Ureter (tissue), 1 donor: ENCODE measurements around the gene ARHGAP42. TPM values are rescaled to one million over a fixed set of nuclear protein-coding genes. Genes with fewer than 3 reads are reported as not detected.
"Not testable (repeated sequence)": the region's sequence is repeated elsewhere in the genome, so short reads cannot be mapped to it uniquely, and the experiment has no call there.

Experiments used
- DNase-seq: peaks from one replicate; pipeline ENCODE4 v3.0.0-alpha.2; 2020; ENCODE audit warnings: low spot score
- total RNA-seq: library from RNA; stranded (reverse); gene quantifications from one replicate; pipeline ENCODE4 v1.2.4, GENCODE V29; 2023
- donor health status: DM: yes; HTN: yes; CAD: no.

Gene ARHGAP42
- total RNA-seq, 1 donor from 2014 or later, result 32.6 TPM

- DNase-seq, result no peak
Observed at GRCh38 chr11:100963375-100963774, 276.3 kb downstream of the ARHGAP42 start.

GRCh38 chr11:100964435-100964834, 277.3 kb downstream of the ARHGAP42 start:
- no peak for DNase-seq

GRCh38 chr11:100965346-100965745, 278.3 kb downstream of the ARHGAP42 start:
- DNase-seq, result no peak

GRCh38 chr11:100966366-100966765, 279.3 kb downstream of the ARHGAP42 start:
- no peak for DNase-seq

- DNase-seq, result no peak
Observed at GRCh38 chr11:100969008-100969407, 281.9 kb downstream of the ARHGAP42 start.

- DNase-seq, result no peak
Observed at GRCh38 chr11:100970283-100971164, 283.4 kb downstream of the ARHGAP42 start.

- no peak for DNase-seq
Observed at GRCh38 chr11:100972046-100972445, 285.0 kb downstream of the ARHGAP42 start.

- DNase-seq, result no peak
Observed at GRCh38 chr11:100978442-100978841, 291.4 kb downstream of the ARHGAP42 start.

- no peak for DNase-seq
Observed at GRCh38 chr11:100978939-100979338, 291.9 kb downstream of the ARHGAP42 start.

GRCh38 chr11:100980156-100980555, 293.1 kb downstream of the ARHGAP42 start:
- DNase-seq, result no peak

GRCh38 chr11:100981196-100981824, 294.2 kb downstream of the ARHGAP42 start:
- no peak for DNase-seq

GRCh38 chr11:100984668-100985067, 297.6 kb downstream of the ARHGAP42 start:
- DNase-seq, result no peak

GRCh38 chr11:100990931-100991330, 303.8 kb downstream of the ARHGAP42 start:
- DNase-seq, result no peak

GRCh38 chr11:100991541-100991940, 304.5 kb downstream of the ARHGAP42 start:
- DNase-seq, result no peak

- no peak for DNase-seq
Observed at GRCh38 chr11:100994966-100995365, 307.9 kb downstream of the ARHGAP42 start.

- no peak for DNase-seq
Observed at GRCh38 chr11:100999756-101000155, 312.7 kb downstream of the ARHGAP42 start.

GRCh38 chr11:101003468-101003867, 316.4 kb downstream of the ARHGAP42 start:
- no peak for DNase-seq

- DNase-seq, result no peak
Observed at GRCh38 chr11:101008961-101009689, 322.0 kb downstream of the ARHGAP42 start.

- no peak for DNase-seq
Observed at GRCh38 chr11:101009690-101010055, 322.6 kb downstream of the ARHGAP42 start.

GRCh38 chr11:101010899-101011298, 323.8 kb downstream of the ARHGAP42 start:
- DNase-seq, result no peak

GRCh38 chr11:101011881-101012280, 324.8 kb downstream of the ARHGAP42 start:
- DNase-seq, result no peak

GRCh38 chr11:101013702-101014101, 326.6 kb downstream of the ARHGAP42 start:
- not testable (repeated sequence) for DNase-seq
